ENCODE data around the gene SGMS1. TPM values are rescaled to one million over a fixed set of nuclear protein-coding genes. Genes with fewer than 3 reads are reported as not detected.

SGMS1 gene
- total RNA-seq, 1 donor from 2014 or later: 93.8 TPM

DNA sequence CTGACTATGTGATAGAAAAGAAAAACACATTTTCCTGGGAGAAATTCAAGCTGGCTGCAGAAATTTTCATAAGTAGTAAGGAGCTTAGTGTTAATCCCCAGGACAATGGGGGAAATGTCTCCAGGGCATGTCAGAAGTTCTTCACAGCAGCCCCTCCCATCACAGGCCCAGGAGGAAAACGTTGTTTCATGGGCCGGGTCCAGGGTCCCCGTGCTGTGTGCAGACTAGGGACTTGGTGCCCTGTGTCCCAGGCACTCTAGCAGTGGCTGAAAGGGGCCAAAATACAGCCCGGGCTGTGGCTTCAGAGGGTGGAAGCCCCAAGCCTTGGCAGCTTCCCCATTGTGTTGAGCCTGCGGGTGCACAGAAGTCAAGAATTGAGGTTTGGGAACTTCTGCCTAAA lies 273.4 kb downstream of the SGMS1 start:
- Histone ChIP-seq H3K4me3 (no peak overlapping the region), H3K9me3 (no peaks in the 10 kb centered on the region), H3K27ac (no peak overlapping the region), H3K27me3 (no peaks in the 10 kb centered on the region), H3K4me1 (peaks cover 15% of the 10 kb centered on the region), H3K36me3 (no peaks in the 10 kb centered on the region)
- no peak for DNase-seq (ENCODE audit: extremely low spot score in 2 of 2)
- TF ChIP-seq POLR2AphosphoS5 (IDR thresholded peaks at IDR 0.05; ENCODE audit: insufficient read depth in 1 of 2, low read depth in 1 of 2): no peak
- no peak for TF ChIP-seq POLR2A (IDR thresholded peaks at IDR 0.05)
- TF ChIP-seq, protein P1, sequence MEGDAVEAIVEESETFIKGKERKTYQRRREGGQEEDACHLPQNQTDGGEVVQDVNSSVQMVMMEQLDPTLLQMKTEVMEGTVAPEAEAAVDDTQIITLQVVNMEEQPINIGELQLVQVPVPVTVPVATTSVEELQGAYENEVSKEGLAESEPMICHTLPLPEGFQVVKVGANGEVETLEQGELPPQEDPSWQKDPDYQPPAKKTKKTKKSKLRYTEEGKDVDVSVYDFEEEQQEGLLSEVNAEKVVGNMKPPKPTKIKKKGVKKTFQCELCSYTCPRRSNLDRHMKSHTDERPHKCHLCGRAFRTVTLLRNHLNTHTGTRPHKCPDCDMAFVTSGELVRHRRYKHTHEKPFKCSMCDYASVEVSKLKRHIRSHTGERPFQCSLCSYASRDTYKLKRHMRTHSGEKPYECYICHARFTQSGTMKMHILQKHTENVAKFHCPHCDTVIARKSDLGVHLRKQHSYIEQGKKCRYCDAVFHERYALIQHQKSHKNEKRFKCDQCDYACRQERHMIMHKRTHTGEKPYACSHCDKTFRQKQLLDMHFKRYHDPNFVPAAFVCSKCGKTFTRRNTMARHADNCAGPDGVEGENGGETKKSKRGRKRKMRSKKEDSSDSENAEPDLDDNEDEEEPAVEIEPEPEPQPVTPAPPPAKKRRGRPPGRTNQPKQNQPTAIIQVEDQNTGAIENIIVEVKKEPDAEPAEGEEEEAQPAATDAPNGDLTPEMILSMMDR (IDR thresholded peaks at IDR 0.05): no peak
- intact Hi-C loops (cut with DNase I): no loop called here

DNA sequence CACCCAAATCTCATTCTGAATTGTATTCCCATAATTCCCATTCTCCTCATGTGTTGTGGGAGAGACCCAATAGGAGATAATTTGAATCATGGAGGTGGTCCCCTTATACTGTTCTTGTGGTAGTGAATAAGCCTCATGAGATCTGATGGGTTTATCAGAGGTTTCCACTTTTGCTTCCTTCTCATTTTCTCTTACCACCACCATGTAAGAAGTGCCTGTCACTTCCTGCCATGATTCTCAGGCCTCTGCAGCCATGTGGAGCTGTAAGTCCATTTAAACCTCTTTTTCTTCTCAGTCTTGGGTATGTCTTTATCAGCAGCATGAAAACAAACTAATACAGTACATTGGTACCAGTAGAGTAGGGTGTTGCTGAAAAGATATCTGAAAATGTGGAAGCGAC lies 274.2 kb downstream of the SGMS1 start:
- Histone ChIP-seq H3K36me3 (no peaks in the 10 kb centered on the region), H3K4me3 (no peak overlapping the region), H3K27ac (no peak overlapping the region), H3K9me3 (no peaks in the 10 kb centered on the region), H3K27me3 (no peaks in the 10 kb centered on the region), H3K4me1 (peaks cover 15% of the 10 kb centered on the region)
- TF ChIP-seq, protein P1 (IDR thresholded peaks at IDR 0.05): no peak
- no peak for TF ChIP-seq POLR2AphosphoS5 (IDR thresholded peaks at IDR 0.05; ENCODE audit: insufficient read depth in 1 of 2, low read depth in 1 of 2)
- no peak for TF ChIP-seq POLR2A (IDR thresholded peaks at IDR 0.05)
- intact Hi-C loops (cut with DNase I): no loop called here
- DNase-seq (ENCODE audit: extremely low spot score in 2 of 2): no peak

DNA sequence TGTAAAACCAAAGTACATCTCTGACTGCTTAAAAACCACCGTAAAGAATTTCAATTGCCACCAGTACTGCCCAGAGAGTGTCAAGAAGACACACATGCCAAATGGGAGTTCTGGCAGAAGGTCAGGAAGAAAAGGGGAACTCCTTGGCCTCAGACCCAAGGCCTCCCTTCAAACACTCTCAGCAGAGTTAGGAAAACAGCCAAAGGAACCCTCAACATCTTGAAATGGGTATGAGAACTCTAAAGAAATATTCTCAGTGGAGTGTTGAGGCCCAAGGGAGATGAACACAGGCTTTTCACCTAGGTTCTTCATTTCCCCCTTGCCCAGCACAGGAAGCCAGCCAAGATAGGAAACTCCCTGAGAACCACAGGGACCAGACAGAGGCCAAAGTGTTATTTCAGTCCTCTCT lies 276.4 kb downstream of the SGMS1 start:
- H3K36me3 ChIP-seq: peaks cover 0 to 9% of the 10 kb centered on the region in 2 donors
- intact Hi-C loops (cut with DNase I): no loop called here
- no peak for DNase-seq (ENCODE audit: extremely low spot score in 2 of 2)
- H3K4me3 ChIP-seq: no peak overlapping the region
- H3K9me3 ChIP-seq: no peaks in the 10 kb centered on the region
- no peaks in the 10 kb centered on the region for H3K27me3 ChIP-seq
- TF ChIP-seq POLR2A (IDR thresholded peaks at IDR 0.05) (no peak), POLR2AphosphoS5 (IDR thresholded peaks at IDR 0.05; ENCODE audit: insufficient read depth in 1 of 2, low read depth in 1 of 2) (no peak)
- TF ChIP-seq, protein P1 (IDR thresholded peaks at IDR 0.05): no peak
- no peak overlapping the region for H3K27ac ChIP-seq
- peaks cover 15% of the 10 kb centered on the region for H3K4me1 ChIP-seq

DNA sequence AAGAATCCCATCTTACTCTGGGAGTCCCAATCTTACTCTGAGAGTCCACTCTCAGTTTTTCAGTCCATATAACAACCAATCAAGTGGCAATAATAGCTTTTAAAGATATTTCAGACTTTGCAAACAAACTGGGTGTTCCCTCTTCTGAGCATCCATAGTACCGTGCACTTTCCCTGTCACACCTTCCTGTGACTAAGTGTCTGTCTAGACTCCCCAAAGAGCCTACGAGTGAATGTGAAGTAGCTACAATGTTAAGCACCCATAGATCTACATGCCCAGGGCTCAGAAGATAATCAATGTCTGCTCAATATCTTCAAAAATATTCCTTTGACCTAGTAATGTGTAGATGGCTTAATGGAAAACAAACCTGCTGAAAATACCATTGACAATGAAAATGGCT lies 276.8 kb downstream of the SGMS1 start:
- Histone ChIP-seq H3K27ac (no peak overlapping the region), H3K27me3 (no peaks in the 10 kb centered on the region), H3K4me3 (no peak overlapping the region), H3K36me3 (peaks cover 0 to 9% of the 10 kb centered on the region in 2 donors), H3K9me3 (no peaks in the 10 kb centered on the region), H3K4me1 (peaks cover 18% of the 10 kb centered on the region)
- no peak for DNase-seq (ENCODE audit: extremely low spot score in 2 of 2)
- intact Hi-C loops (cut with DNase I): no loop called here
- TF ChIP-seq POLR2A (IDR thresholded peaks at IDR 0.05) (no peak), POLR2AphosphoS5 (IDR thresholded peaks at IDR 0.05; ENCODE audit: insufficient read depth in 1 of 2, low read depth in 1 of 2) (no peak)
- TF ChIP-seq, protein P1 (IDR thresholded peaks at IDR 0.05): no peak

DNA sequence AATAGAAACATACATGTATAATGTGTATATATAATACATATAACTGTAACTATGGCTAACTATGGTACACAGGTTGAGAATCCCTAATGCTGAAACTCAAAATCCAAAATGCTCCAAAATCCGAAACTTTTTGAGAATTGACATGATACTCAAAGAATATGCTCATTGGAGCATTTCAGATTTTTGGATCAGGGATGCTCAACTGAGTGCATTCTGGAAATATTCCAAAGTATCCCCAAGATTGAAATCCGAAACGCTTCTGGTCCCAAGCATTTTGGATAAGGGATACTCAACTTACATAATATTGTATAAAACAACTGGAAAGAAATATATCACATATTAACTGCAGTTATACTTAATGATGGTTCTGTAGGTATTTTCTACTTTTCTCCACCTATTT lies 278.2 kb downstream of the SGMS1 start:
- Histone ChIP-seq H3K4me1 (peaks cover 19% of the 10 kb centered on the region), H3K27ac (no peak overlapping the region), H3K4me3 (no peak overlapping the region), H3K36me3 (peaks cover 0 to 9% of the 10 kb centered on the region in 2 donors), H3K27me3 (no peaks in the 10 kb centered on the region), H3K9me3 (no peaks in the 10 kb centered on the region)
- intact Hi-C loops (cut with DNase I): no loop called here
- no peak for DNase-seq (ENCODE audit: extremely low spot score in 2 of 2)
- no peak for TF ChIP-seq POLR2AphosphoS5 (IDR thresholded peaks at IDR 0.05; ENCODE audit: insufficient read depth in 1 of 2, low read depth in 1 of 2)
- TF ChIP-seq, protein P1 (IDR thresholded peaks at IDR 0.05): no peak

Measured in vagina (tissue), 2 donors.